HG02571 (cell line): ENCODE measurements around the gene PITPNC1.
"Not testable (repeated sequence)": the region's sequence is repeated elsewhere in the genome, so short reads cannot be mapped to it uniquely, and the experiment has no call there.

Source experiments
- ATAC-seq: cut with Tn5 transposase; IDR thresholded peaks from one replicate; pipeline ENCODE4 v1.9.1; 2021; ENCODE audit warnings: mild to moderate bottlenecking, moderate library complexity; ENCODE audit not compliant: unreplicated experiment

The PITPNC1 gene

DNA sequence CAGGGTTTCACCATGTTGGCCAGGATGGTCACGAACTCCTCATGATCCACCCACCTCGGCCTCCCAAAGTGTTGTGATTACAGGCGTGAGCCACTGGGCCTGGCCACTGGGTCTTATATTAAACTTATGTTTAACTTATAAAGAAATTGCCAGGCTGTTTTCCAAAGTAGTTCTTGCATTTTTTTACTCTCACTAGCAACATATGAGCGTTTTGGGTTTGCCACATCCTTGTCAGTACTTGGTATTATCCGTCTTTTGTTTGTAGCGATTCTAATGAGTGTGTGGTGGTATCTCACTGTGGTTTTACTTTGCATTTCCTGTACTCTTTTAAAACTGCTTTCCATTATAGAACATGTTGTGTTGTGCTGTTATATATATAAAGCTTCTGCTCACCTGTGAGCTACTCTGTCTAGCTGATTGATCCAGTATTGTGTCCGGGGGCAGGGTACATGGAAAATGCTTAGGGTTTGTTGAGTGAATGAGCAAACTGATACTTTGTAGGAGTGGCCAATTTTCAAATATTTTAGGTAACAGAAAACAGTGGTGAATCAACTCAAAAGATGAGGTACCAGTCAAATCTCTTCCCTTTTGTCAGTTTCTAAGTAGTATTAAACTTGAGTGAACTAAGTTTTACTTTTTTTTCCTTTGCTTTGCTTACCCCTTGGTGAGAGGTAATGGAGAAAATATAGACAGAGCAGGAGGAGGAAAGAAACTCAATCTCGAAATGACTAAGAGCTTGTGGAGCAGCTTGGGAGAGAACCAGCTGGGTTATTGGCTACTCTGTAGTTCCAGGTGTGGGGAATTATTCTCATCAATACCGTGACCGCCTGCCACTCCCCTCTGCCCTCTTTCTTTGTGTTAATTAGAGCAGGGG, 75.8 kb downstream of the PITPNC1 start:
- no peak for ATAC-seq

DNA sequence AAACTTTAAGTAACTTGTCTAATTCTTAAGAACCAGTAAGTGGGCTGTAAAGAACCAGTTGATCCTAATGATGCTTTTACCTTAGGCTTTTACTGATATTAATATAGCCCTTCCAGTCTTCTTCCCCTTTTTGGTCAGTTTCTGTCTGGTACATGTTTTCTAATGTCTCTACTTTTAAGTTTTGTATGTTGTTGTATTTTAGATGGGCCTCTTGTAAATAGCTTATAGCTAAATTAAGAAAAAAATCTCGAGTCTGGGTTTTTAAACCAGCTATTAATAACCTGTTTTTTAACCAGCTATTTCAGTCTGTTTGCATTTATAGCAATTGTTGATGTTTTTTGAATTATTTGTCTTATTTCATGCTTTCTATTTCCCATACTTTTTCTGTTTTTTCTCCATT, 79.0 kb downstream of the PITPNC1 start:
- ATAC-seq = no peak

DNA sequence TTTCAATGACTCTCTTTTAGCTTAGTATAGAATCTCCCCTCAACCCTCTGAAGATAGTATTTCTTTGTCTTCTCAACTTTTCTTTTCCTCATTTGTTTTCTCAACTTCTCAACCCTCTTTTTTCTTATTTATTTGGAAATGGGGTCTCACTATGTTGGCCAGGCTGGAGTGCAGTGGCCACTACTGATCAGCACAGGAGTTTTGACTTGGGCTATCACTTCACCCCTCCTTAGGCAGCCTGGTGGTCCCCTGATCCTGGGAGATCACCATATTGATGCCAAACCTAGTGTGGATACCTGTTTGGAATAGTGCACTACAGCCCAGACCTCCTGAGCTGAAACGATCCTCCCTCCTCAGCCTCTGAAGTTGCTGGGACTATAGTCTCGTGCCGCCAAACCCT, 79.8 kb downstream of the PITPNC1 start:
- no peak for ATAC-seq

GRCh38 chr17:67458203-67458602, 81.1 kb downstream of the PITPNC1 start:
- no peak for ATAC-seq

DNA sequence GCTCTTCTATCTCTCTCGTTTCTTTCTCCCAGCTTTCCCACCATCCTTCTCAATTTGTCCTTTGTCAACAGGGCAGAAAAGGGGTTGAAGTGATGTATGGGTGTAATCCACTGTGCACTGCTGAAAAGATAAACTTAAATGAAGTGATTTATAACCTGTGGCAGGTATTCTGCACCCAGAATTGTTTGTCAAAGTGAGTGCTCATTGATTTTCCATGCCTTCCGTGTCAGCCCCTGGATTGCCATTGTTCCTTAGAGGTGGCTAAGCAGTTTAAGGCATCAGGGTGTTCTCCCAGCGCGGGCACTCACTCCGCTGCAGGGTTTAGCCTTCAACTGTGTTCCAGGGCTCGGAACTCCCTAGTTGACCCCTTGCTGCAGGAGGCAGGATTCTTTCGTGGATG, 82.9 kb downstream of the PITPNC1 start:
- ATAC-seq = no peak

DNA sequence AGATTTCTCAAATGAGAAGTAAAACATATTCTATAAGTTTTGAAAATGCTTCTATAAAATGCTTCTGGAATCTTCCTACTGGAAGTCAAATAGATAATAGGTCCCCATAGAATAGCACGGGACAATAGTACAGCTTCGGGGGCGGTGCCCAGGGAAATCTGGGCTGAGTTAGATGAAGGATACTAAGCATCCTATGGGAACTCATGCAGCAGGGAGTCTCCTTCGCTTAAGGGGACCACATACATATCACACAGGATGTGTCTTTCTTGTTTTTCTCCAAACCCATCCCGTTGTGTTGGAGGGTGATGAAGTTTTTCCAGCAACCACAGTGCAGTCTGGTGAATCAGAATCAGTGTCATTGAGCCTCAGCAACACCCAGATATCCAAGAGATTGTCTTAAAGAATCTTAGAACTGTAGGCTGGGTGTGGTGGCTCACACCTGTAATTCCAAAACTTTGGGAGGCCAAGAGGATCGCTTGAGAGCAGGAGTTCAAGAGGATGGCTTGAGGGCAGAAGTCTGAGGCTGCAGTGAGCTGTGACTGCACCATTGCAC, 84.2 kb downstream of the PITPNC1 start:
- ATAC-seq = no peak

GRCh38 chr17:67461876-67462275, 84.8 kb downstream of the PITPNC1 start:
- no peak for ATAC-seq

DNA sequence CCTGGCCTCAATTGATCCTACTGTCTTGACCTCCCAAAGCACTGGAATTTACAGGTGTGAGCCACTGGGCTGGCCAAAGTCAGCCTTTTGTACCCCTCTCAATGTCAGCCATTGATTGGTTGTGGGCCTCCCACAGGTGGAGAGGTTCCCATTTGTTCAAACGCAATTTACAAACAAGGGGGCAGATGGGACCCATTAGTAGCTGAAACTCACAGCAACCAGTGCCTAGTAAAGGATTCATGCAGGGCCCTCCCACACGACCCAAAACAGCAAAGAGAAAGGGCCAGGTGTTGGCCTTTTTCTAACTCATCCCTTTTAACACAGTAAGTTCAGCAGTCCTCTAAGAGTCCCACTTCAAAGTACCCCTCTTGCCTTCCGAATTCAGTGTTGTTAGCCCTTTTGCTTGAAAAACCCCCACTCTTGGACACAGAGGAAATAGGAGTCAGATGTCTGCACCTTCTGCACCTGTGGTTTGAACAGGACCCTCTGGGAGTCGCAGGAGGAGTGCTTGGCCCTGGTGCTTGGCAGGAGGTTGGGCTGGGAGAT, 89.2 kb downstream of the PITPNC1 start:
- no peak for ATAC-seq

DNA sequence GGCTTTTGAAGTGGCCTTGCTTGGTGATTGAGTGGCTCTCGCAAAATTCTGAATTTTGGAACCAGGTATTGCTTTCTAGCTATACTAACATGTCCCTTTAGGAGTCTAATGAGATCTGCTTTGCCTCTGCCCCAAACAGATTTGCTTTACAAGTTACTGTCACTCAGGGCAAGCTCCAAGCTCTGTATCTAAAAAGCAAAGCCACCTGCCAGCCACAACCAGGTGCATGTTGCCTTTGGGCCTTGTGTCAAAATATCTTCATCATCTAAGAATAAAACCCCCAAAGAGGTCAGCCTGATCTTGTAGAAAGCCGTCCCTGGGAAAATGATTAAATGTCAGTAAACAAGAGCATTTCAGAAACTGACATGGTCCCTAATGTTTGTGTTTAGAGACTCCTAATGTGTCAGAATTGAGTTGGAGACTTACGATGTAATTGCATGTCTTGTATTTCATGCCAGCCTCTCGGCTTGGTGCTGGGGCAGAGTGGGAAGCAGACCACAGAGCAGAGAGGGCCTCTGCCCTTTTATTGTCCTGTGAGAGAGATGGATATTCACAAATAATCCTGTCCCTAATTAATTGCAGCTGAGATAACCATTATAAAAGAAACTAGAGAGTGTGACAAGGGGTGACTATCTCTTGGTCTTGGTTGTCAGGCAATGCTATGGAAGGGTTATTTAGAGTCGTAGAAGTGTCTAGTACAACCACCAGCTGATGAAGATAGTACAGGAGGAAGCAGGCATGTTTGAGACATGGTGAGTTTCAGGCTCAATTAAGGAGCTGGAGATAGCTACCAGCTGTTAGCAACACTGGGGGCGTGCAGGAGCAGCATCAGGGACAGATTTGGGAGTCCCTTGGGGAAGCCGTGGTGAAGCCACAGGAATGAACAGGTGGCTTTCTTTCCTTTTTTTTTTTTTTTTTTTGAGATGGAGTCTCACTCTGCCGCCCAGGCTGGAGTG, 90.7 kb downstream of the PITPNC1 start:
- ATAC-seq = no peak

GRCh38 chr17:67469208-67469980, 92.3 kb downstream of the PITPNC1 start:
- ATAC-seq = no peak

DNA sequence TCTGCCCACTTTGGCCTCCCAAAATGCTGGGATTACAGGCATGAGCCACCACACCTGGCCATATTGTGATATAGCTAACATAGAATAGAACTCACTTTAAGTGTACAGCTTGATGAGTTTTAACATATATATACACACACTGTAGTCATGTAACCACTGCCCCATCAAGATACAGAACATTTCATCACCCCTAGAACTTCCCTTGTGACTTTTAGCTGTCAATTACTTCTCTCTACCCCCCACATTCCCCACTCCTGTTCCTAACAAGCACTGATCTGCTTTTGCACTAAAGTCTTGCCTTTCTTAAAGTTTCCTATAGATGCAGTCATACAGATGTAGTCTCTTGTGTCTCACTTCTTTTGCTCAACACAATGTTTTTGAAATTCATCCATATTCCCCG, 93.1 kb downstream of the PITPNC1 start:
- ATAC-seq = no peak

GRCh38 chr17:67471118-67471517, 94.0 kb downstream of the PITPNC1 start:
- ATAC-seq = no peak

GRCh38 chr17:67472606-67473005, 95.5 kb downstream of the PITPNC1 start:
- not testable (repeated sequence) for ATAC-seq

DNA sequence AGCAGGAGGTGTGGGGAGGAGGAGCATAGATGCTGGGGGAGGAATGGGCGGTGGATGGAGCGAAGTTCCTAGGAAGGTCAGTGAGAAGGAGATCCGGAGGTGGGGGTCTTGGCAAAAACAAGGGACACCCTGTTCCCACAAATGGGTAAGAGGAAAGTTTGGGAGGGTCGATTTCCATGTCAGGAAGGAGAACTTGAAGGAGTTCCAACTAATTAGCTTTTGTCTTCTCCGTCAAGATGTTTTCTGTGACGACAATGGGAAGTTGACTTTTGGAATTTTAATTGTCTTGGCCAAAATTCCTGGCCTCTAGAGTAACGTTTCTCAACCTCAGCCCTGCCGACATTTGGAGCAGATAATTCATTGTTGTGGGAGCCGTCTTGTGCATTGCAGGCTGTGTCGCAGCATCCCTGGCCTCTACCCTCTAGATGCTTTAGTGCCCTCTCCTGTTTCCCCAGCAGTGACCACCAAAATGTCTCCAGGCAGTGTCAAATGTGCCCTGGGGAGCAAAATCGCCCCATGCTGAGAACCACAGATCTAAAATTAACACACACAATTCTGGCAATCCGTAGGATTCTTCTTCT, 97.1 kb downstream of the PITPNC1 start:
- ATAC-seq = no peak

DNA sequence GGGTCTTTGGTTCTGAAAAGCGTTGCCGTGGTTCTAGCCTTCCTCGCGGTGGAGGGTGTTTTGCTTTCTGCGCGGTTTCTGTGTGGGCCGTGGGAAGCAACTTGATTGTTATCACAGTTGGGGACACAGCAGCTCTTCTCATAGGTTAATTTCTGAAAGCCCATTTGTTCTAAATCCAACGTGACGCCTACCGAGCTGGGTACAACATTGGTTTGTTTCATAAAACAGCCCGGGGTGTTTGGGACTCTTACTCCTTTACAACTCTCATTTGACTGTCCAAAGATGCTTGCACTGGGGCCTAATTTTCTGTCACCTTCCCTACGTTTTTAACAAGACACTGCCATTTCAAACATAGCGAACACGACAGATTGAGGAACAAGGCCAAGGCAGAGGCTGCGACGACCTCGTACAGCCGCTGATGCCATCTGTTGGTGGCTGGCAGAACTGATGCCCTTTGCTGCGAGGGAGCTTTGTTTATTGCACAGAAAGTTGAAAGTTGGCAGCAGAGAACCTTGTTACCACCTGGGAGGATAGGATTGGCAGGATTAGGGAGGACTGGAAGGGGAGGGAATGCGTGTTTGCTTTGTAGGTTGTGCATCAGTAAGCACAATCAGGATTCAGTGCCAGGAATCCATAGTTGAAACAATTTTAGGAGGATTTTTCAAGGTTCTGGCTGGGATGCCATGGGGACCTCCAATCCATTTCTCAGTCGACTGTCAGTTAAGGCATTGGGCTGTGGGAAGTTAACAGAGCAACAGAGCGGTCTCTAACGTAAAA, 98.3 kb downstream of the PITPNC1 start:
- no peak for ATAC-seq

GRCh38 chr17:67476787-67477335, 99.8 kb downstream of the PITPNC1 start:
- no peak for ATAC-seq

DNA sequence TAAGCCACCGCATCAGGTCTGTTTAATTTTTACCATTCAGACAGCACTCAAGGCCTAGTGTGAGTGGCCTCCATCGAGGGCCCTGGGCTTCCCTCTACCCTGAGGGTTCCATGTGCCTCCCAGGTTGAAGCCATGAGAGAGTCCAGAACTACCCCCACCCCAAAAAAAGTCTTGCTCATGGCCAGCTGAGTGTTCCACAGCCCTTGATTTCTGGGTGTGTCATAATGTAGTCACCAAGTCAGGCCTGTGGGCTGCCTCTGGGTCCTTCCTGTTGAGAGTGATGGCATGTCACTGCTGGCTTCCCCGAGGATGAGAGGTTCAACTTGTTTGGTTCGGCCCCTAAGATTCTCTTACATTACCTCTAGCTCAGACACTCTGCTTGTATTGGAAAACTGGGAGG, 100.6 kb downstream of the PITPNC1 start:
- no peak for ATAC-seq

GRCh38 chr17:67478401-67479041, 101.4 kb downstream of the PITPNC1 start:
- no peak for ATAC-seq

DNA sequence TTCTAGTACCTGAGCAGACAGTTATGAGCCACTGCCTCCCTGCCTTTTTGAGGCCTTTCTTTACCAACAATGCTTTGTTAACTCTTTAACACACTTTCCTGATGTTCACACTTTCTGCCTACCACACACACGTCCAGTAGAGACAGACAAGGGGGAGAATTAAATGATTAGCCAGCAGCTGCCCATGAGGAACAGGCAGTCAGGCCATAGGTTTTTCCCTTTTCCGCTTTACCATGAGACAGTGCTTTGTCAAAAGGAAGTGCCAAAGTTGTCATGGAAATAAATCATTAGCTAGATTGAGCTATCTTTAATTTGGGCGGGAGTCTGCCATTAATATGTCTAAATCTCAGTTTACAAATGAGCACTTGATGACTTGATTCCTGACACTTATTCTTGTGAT, 102.1 kb downstream of the PITPNC1 start:
- no peak for ATAC-seq
